ENCODE data around the gene CAPN10. TPM values are rescaled to one million over a fixed set of nuclear protein-coding genes. Genes with fewer than 3 reads are reported as not detected.

CAPN10 gene
- total RNA-seq, 1 donor from 2014 or later = 67.1 TPM

GRCh38 chr2:240551811-240552210, 34.7 kb upstream of the CAPN10 start:
- Mint-ChIP-seq H3K4me3 (ENCODE audit: unreplicated experiment) (no peak overlapping the region), H3K27me3 (ENCODE audit: unreplicated experiment) (no peaks in the 10 kb centered on the region), H3K27ac (ENCODE audit: unreplicated experiment) (no peak overlapping the region), H3K4me1 (ENCODE audit: low read depth, unreplicated experiment) (no peaks in the 10 kb centered on the region), H3K9me3 (ENCODE audit: unreplicated experiment) (peaks cover 2% of the 10 kb centered on the region), H3K36me3 (ENCODE audit: unreplicated experiment) (peaks cover 16% of the 10 kb centered on the region)
- DNase-seq = no peak
- no peak for TF ChIP-seq CTCF (IDR thresholded peaks at IDR 0.05; ENCODE audit: partially characterized antibody, unreplicated experiment)

GRCh38 chr2:240553956-240554480, 32.5 kb upstream of the CAPN10 start:
- no peak overlapping the region for H3K4me3 Mint-ChIP-seq (ENCODE audit: unreplicated experiment)
- H3K27me3 Mint-ChIP-seq (ENCODE audit: unreplicated experiment) = no peaks in the 10 kb centered on the region
- DNase-seq = no peak
- H3K9me3 Mint-ChIP-seq (ENCODE audit: unreplicated experiment) = peaks cover 2% of the 10 kb centered on the region
- H3K4me1 Mint-ChIP-seq (ENCODE audit: low read depth, unreplicated experiment) = no peaks in the 10 kb centered on the region
- no peak overlapping the region for H3K27ac Mint-ChIP-seq (ENCODE audit: unreplicated experiment)
- H3K36me3 Mint-ChIP-seq (ENCODE audit: unreplicated experiment) = peaks cover 20% of the 10 kb centered on the region
- no peak for TF ChIP-seq CTCF (IDR thresholded peaks at IDR 0.05; ENCODE audit: partially characterized antibody, unreplicated experiment)

GRCh38 chr2:240554767-240555493, 31.6 kb upstream of the CAPN10 start:
- Mint-ChIP-seq H3K4me3 (ENCODE audit: unreplicated experiment) (no peak overlapping the region), H3K36me3 (ENCODE audit: unreplicated experiment) (peaks cover 20% of the 10 kb centered on the region), H3K4me1 (ENCODE audit: low read depth, unreplicated experiment) (peaks cover 1% of the 10 kb centered on the region), H3K9me3 (ENCODE audit: unreplicated experiment) (peaks cover 6% of the 10 kb centered on the region), H3K27me3 (ENCODE audit: unreplicated experiment) (peaks cover 3% of the 10 kb centered on the region), H3K27ac (ENCODE audit: unreplicated experiment) (no peak overlapping the region)
- DNase-seq = no peak
- TF ChIP-seq CTCF (IDR thresholded peaks at IDR 0.05; ENCODE audit: partially characterized antibody, unreplicated experiment) = no peak

- DNase-seq = no peak
- TF ChIP-seq CTCF (IDR thresholded peaks at IDR 0.05; ENCODE audit: partially characterized antibody, unreplicated experiment) = no peak
- H3K4me3 Mint-ChIP-seq (ENCODE audit: unreplicated experiment) = no peak overlapping the region
- peaks cover 4% of the 10 kb centered on the region for H3K27me3 Mint-ChIP-seq (ENCODE audit: unreplicated experiment)
- peaks cover 7% of the 10 kb centered on the region for H3K9me3 Mint-ChIP-seq (ENCODE audit: unreplicated experiment)
- H3K36me3 Mint-ChIP-seq (ENCODE audit: unreplicated experiment) = peaks cover 19% of the 10 kb centered on the region
- peaks cover 2% of the 10 kb centered on the region for H3K4me1 Mint-ChIP-seq (ENCODE audit: low read depth, unreplicated experiment)
- no peak overlapping the region for H3K27ac Mint-ChIP-seq (ENCODE audit: unreplicated experiment)
Measured at GRCh38 chr2:240555541-240556250, 30.8 kb upstream of the CAPN10 start.

Measured in glutamatergic neuron (in vitro differentiated cells).